HG03520 (cell line): ENCODE data around the gene CD46.
A peak's percentile ranks its signal among the peaks of the same experiment; 100 is the strongest.

ENCODE experiments used
- ATAC-seq: cut with Tn5 transposase; IDR thresholded peaks from one replicate; pipeline ENCODE4 v1.9.1; 2021; ENCODE audit warnings: mild to moderate bottlenecking, moderate library complexity; ENCODE audit not compliant: unreplicated experiment

Gene CD46

DNA sequence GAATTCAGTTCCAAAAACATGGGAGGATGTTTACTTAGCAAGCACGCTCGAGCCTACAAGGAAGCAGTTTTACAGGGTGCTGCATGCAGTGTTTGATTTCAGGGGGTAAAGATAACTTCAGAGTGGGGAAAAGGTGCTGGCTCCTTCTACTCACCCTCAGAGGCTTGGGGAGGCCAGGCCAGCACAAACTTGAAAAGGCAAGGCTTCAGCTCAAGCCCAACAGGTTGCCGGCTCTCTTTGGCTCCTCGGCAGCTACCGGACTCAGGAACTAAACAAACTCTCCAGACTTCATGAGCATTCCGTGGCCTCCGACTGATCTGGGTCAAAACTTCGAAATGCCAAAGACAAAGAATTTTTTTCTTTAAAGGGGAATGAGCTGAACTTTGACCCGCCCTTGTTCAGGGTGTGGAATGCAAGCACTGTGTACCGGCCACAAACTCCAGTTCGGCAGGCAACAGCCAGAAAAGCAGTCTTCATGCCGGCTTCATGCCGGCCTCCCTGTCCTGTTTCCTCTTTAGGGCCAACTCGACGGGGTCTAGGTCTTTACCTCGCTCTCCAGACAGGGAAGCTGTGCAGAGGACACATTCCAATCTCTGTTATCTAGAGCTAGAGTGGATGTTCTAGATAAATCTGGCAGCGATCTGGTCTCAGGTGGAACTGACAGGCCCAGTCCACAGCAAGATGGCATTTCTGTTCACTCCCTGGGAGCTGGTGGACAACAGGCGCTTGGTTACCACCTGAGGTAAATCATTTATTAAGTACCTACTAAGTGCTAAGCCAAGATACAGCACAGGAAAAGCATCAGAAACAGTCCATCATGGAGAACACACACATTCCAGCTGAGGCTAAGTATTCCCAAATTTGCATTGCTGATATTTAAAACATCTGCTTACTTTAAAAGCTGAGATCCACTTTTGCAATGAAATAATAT, 75.0 kb downstream of the CD46 start:
- no peak for ATAC-seq

- no peak for ATAC-seq
Measured at GRCh38 chr1:207827488-207827830, 75.6 kb downstream of the CD46 start.

DNA sequence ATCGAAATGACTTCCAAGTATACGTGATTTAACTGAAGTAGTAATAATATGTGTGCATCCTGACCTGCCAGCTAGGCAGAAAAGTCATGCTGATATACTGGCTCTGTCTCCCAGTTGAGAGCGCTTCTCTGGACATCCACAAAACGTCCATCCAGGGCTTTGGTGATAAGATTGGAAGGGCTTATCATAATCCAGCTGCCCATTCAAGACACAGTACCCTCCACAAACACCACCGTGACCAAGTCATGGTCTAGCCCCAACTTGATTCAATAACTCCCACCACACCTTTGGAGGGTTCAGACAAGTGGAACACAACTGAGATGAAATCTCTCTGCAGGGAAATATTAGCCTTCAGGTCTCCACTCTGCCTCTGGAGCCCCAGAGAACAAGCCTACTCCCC, 76.2 kb downstream of the CD46 start:
- no peak for ATAC-seq

GRCh38 chr1:207828485-207829158, 76.8 kb downstream of the CD46 start:
- no peak for ATAC-seq

- ATAC-seq, result no peak
Measured at GRCh38 chr1:207829576-207829975, 77.7 kb downstream of the CD46 start.

DNA sequence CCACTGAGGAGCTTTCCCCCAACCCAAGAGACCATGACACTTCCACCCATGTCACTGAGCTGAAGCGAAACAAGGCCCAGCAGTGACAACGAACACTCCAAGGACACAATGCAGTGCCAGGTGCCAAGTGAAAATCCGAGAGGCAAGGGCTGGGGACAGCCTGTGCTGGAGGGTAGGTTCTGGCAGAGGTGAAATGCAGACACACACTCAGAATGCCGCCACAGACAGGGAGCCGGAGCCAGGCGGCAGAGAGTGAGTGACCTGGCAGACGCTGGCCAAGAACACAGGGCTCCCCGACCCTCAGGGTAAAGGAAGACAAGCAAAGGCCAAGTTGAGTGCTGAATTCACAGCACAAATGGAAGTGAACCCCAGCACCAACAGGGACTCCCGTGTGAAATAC, 78.9 kb downstream of the CD46 start:
- no peak for ATAC-seq

- peak; percentile 83 for ATAC-seq
Measured at GRCh38 chr1:207831517-207832327, 79.9 kb downstream of the CD46 start.

DNA sequence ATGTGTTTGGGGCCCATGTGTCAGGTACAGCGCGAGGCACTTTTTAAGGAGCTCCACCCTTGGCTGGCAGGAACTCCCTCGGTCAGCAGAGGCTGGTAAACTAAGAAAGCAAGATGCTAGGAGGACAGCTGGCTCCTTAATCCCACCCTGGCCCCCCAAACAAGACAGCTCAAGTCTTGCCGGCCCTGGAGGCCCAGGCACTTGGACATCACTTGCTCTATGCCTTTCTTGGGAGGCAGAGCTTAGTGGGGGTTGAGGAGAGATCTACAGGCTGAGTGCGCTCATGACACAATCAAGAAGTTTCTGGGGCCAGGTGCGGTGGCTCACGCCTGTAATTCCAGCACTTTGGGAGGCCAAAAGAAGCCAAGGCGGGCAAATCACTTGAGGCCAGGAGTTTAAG, 80.9 kb downstream of the CD46 start:
- ATAC-seq, result no peak

GRCh38 chr1:207833381-207833780, 81.5 kb downstream of the CD46 start:
- no peak for ATAC-seq

GRCh38 chr1:207833956-207834660, 82.3 kb downstream of the CD46 start:
- no peak for ATAC-seq

GRCh38 chr1:207835958-207836357, 84.1 kb downstream of the CD46 start:
- no peak for ATAC-seq

DNA sequence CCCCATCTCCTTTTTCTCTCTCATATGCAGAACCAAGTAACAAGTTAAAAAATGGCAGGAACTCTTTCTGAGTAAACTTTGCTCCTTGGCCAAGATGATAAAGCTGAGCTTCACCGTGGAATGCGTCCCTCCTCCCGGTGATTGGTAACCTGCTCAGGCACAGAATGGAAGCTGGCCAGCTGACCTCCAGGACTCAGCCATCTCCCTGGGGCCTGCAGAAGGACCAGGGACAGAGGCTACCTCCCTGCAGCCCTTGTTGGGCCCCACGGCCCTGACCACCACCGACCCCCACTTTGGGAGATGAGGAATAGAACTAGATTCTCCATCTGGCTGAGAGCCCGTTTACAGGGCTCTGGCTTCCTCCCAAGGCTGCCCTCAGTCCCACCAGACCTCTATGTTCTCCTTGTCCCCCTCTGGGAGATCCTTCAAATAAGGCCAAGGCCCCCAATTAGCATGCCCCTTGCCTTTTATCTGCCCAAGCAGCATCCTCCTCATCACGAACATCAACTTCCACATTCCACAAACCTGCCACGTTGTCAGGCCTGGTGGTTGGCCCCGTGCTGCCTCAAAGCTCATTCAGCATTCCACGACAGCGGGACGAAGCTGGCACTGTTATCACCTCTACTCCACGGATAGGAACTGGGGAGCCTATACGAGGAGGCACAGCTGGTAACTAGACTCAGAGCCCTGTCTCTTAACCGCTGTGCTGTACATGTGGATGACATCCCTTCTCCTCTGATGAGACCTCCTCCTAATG, 84.9 kb downstream of the CD46 start:
- ATAC-seq, result no peak

DNA sequence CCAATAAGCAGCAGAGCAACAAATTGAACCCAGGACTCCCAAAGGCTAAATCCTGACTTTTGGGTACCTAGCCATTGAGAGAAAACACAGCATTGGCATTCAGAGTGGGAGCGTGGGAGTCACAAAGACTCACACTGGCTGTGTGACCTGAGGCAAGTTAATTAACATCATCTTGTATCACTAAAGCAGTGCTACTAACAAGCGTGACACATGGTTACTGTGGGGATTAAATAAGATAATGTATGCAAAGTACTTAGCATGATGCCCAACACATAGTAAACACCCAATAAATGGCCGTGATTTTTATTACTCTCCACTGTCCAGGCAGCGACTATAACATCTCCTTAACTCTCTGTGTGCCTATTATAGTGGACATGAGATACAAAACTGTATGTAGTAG, 85.8 kb downstream of the CD46 start:
- ATAC-seq, result no peak

- no peak for ATAC-seq
Measured at GRCh38 chr1:207838156-207839082, 86.6 kb downstream of the CD46 start.

DNA sequence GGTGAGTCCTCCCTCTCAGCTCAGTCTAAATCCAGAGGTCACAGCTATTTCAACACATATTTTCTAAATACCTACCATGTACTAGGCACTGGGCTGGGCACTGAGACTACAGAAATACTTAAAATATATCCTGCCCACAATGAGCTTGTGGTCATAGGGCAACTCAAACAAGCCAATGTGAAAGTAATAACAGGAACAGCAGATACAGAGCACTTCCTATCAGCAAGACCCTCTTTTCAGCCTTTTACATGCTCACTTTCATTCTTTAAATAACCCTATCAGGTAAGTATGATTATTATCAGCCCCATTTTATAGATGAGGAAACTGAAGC, 87.2 kb downstream of the CD46 start:
- ATAC-seq, result no peak

GRCh38 chr1:207840380-207840779, 88.5 kb downstream of the CD46 start:
- ATAC-seq, result no peak

- ATAC-seq, result no peak
Measured at GRCh38 chr1:207841293-207841692, 89.4 kb downstream of the CD46 start.

- ATAC-seq, result no peak
Measured at GRCh38 chr1:207841901-207842300, 90.0 kb downstream of the CD46 start.

DNA sequence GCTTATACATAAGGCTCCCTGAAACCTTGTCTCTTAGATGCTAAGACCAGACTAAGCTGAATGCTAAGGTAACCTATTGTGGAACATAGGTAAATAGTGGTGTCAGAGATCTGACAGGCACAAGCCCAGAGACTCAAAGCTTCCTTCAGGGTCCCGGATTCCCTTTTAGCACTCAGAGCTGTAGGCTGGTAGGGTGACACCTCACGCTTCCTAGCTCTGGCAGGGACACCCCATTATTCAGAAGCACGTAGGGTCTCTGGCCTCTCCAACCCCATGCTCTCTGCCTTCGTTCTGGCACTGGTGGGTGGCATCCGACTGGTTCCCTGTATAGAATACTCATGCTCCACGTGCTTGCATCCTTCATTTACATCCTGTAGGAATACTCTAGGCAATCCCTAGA, 90.7 kb downstream of the CD46 start:
- ATAC-seq, result no peak
